CD4-positive, alpha-beta T cell treated with Interleukin-1 beta for 1 hour (primary cell): ENCODE data around the gene UTF1.
"Not testable (repeated sequence)": the region's sequence is repeated elsewhere in the genome, so short reads cannot be mapped to it uniquely, and the experiment has no call there.

Experiments used
- DNase-seq, 2 donors: peaks; one replicate each; pipeline ENCODE4 v3.0.0-alpha.2; 2020 to 2022

The UTF1 gene

GRCh38 chr10:133210398-133211140, 19.4 kb upstream of the UTF1 start:
- DNase-seq, result no peak

GRCh38 chr10:133211141-133211830, 18.7 kb upstream of the UTF1 start:
- DNase-seq, result no peak

GRCh38 chr10:133211959-133212852, 17.8 kb upstream of the UTF1 start:
- DNase-seq, result no peak

GRCh38 chr10:133212853-133213494, 17.0 kb upstream of the UTF1 start:
- no peak for DNase-seq

- DNase-seq, result no peak
Observed at GRCh38 chr10:133213641-133214467, 16.2 kb upstream of the UTF1 start.

- DNase-seq, result no peak
Observed at GRCh38 chr10:133214468-133215410, 15.3 kb upstream of the UTF1 start.

- no peak for DNase-seq
Observed at GRCh38 chr10:133215586-133215985, 14.4 kb upstream of the UTF1 start.

- no peak for DNase-seq
Observed at GRCh38 chr10:133216776-133217175, 13.2 kb upstream of the UTF1 start.

GRCh38 chr10:133217800-133218589, 12.0 kb upstream of the UTF1 start:
- DNase-seq, result no peak

GRCh38 chr10:133218891-133219290, 11.1 kb upstream of the UTF1 start:
- no peak for DNase-seq

GRCh38 chr10:133219782-133220181, 10.2 kb upstream of the UTF1 start:
- no peak for DNase-seq

- no peak for DNase-seq
Observed at GRCh38 chr10:133221331-133221730, 8.7 kb upstream of the UTF1 start.

GRCh38 chr10:133221756-133222155, 8.3 kb upstream of the UTF1 start:
- DNase-seq, result not testable (repeated sequence)

- DNase-seq, result no peak
Observed at GRCh38 chr10:133224076-133224475, 5.9 kb upstream of the UTF1 start.

GRCh38 chr10:133224756-133225372, 5.2 kb upstream of the UTF1 start:
- no peak for DNase-seq

- DNase-seq, result no peak
Observed at GRCh38 chr10:133225707-133226191, 4.3 kb upstream of the UTF1 start.

- DNase-seq, result no peak
Observed at GRCh38 chr10:133226251-133226808, 3.7 kb upstream of the UTF1 start.

- no peak for DNase-seq
Observed at GRCh38 chr10:133227256-133227655, 2.8 kb upstream of the UTF1 start.
